GM18517 (cell line): ENCODE results near the gene C5orf22.
"Not testable (repeated sequence)": the region's sequence is repeated elsewhere in the genome, so short reads cannot be mapped to it uniquely, and the experiment has no call there.

Experiments
- ATAC-seq: cut with Tn5 transposase; IDR thresholded peaks from one replicate; pipeline ENCODE4 v1.9.1; 2021; ENCODE audit warnings: mild to moderate bottlenecking, moderate library complexity; ENCODE audit not compliant: unreplicated experiment

The C5orf22 gene

GRCh38 chr5:31602305-31602704, 70.2 kb downstream of the C5orf22 start:
- ATAC-seq, result not testable (repeated sequence)

GRCh38 chr5:31604240-31604639, 72.1 kb downstream of the C5orf22 start:
- no peak for ATAC-seq

- no peak for ATAC-seq
Observed at GRCh38 chr5:31604644-31605043, 72.5 kb downstream of the C5orf22 start.
